GM12891 (cell line): ENCODE results near the gene PRUNE2.

Experiments used
- POLR2A ChIP-seq: IDR thresholded peaks from 2 replicates; pipeline ENCODE4 v1.6.1; 2011; ENCODE audit warnings: low read depth, low read length, control low read depth
- POLR2AphosphoS5 ChIP-seq: IDR thresholded peaks from 2 replicates; pipeline ENCODE4 v1.6.1; 2011; ENCODE audit warnings: low read depth, low read length, control low read depth
- POU2F2 ChIP-seq: IDR thresholded peaks from 2 replicates; pipeline ENCODE4 v1.6.1; 2011; ENCODE audit warnings: low read depth, mild to moderate bottlenecking, control low read depth, low read length, moderate library complexity
- TAF1 ChIP-seq: IDR thresholded peaks from 2 replicates; pipeline ENCODE4 v1.6.1; 2011; ENCODE audit warnings: low read depth, low read length, control low read depth

DNA sequence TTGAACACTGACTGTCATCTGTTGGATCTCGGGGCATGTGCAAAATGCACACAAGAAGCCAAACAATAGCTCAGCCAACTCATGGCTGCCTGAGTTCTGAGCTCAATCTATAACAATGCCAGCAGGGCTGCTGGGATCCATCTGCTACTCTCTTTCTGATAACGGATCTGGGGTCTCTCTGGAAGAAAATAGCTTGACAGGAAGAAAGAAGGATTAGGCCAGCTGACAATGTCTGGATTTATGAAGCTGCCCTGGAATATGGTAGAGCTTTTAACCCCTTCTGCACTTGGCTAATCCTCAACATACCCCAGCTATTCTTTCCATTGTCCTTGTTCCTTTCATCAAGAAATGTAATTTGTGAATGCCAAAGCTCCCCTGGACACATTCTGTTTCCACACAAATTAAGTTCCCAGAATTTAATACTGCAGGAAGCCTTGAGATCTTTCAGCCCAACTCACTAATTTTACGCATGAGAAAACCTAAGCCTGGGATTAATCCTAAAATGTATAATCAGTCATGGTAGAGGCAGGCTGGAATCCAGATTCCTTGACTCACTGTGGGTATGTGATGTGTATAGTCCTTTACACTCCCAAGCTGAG lies 204.4 kb downstream of the PRUNE2 start:
- no peak for TF ChIP-seq POLR2A
- no peak for TF ChIP-seq POLR2AphosphoS5
- TF ChIP-seq TAF1 = no peak
- no peak for TF ChIP-seq POU2F2
